Measurements from ENCODE around the gene ADAM10. TPM values are rescaled to one million over a fixed set of nuclear protein-coding genes. Genes with fewer than 3 reads are reported as not detected.

Gene ADAM10
- total RNA-seq, 4 donors from 2014 or later = 51.6 to 111 (median 63.3) TPM

DNA sequence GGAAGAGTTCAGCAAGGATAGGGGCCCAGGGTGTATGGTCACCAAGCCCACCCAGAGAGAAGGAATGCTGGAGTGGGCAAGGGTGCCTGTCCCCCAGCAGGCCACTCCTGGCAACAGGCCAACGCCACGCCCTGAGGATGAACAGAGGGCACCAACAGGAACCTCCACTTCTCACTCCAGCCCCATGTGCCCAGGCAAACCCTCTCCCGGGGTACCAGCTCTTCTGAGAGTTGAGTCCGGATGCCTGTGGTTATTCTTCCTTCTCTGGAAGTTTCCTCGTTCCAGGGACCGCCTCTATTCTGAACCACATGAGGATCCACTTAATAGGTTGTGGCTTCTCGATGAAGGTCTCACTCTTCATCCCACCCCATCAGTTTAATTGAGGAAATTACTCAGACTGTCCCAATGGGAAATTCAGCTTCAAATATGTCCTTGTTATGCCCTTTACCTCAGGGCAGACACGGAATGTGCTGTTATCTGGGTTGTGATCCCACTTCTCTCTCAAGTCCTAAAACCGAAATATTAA, 203.4 kb downstream of the ADAM10 start:
- ATAC-seq (ENCODE audit: low FRiP score) (peak; percentile 2), DNase-seq (ENCODE audit: low spot score) (no peak)
- TF ChIP-seq, protein P1, sequence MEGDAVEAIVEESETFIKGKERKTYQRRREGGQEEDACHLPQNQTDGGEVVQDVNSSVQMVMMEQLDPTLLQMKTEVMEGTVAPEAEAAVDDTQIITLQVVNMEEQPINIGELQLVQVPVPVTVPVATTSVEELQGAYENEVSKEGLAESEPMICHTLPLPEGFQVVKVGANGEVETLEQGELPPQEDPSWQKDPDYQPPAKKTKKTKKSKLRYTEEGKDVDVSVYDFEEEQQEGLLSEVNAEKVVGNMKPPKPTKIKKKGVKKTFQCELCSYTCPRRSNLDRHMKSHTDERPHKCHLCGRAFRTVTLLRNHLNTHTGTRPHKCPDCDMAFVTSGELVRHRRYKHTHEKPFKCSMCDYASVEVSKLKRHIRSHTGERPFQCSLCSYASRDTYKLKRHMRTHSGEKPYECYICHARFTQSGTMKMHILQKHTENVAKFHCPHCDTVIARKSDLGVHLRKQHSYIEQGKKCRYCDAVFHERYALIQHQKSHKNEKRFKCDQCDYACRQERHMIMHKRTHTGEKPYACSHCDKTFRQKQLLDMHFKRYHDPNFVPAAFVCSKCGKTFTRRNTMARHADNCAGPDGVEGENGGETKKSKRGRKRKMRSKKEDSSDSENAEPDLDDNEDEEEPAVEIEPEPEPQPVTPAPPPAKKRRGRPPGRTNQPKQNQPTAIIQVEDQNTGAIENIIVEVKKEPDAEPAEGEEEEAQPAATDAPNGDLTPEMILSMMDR (IDR thresholded peaks at IDR 0.05) = no peak

DNA sequence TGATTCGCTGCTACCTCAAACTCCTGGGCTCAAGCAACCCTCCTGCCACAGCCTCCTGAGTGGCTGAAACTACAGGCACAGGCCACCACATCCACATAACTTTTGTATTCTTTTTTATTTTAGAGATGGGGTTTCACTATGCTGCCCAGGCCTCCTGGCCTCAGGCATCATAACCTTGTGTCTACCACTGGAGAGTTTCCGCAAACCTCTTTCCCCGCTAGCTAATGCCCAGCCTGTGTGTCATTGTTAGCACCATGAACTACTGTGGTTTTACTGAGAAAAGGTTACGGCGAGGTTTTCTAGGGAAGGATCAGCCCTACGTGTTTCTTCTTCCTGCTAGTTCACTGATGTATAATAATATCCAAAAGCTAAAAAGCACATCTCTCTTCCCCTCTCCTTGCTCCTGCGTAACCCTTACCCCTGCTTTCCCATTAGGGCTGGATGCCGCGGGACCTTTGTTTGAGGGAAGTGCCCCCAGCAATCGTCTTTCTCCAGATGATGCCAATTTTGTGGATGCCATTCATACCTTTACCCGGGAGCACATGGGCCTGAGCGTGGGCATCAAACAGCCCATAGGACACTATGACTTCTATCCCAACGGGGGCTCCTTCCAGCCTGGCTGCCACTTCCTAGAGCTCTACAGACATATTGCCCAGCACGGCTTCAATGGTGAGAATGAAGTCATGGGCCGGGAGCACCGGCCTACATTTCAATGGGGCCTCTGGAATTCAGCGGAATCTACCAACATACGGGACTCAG, 204.0 kb downstream of the ADAM10 start:
- ATAC-seq (ENCODE audit: low FRiP score) = no peak

DNA sequence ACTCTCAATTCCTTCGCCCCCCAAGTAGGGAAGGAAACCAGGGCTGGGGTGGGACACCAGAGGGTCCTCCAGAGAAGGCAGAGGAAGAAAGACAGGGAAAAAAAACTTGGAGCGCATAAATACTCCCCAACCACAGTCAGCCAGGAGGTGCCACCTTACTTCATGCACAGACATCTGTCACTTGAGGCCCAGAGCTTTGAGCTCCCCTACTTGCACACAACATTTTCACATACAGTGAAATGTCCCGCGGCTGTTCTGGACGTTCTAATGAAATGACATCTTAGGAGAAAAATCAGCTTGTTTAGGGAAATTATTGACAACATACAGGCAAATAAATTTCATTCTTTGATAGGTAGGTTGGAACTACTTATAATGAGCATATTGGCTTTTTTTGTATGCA, 204.8 kb downstream of the ADAM10 start:
- TF ChIP-seq, protein P1 (IDR thresholded peaks at IDR 0.05) = no peak
- DNase-seq (ENCODE audit: low spot score) (no peak), ATAC-seq (ENCODE audit: low FRiP score) (no peak)

More for the DNA sequence above, 204.0 kb downstream of the ADAM10 start:
- TF ChIP-seq, protein P1 (IDR thresholded peaks at IDR 0.05) = no peak
- no peak for DNase-seq (ENCODE audit: low spot score)

DNA sequence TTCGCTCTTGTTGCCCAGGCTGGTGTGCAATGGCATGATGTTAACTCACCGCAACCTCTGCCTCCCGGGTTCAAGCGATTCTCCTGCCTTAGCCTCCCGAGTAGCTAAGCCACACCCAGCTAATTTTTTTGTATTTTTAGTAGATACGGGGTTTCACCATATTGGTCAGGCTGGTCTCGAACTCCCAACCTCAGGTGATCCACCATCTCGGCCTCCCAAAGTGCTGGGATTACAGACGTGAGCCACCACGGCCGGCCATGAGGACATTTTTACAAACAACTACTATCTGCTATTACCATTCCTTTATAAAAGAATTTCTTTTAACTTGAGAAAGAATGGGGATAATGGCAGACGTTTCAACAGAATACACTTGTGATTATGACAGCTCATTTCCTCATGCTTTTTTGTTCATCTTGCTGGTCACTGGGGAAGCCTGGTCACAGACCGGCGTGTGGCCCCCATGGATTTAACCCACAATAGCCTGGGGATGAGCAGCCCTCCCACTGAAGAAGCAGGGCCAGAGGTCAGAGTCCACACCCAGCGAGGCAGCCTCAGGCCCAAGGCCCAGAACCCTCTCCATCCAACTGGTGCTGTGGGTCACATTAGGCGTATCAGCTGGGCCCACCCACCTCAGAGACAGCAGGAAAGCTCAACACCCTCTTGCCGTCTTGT, 205.7 kb downstream of the ADAM10 start:
- TF ChIP-seq, protein P1 (IDR thresholded peaks at IDR 0.05) = no peak
- ATAC-seq (ENCODE audit: low FRiP score) (no peak), DNase-seq (ENCODE audit: low spot score) (no peak)

DNA sequence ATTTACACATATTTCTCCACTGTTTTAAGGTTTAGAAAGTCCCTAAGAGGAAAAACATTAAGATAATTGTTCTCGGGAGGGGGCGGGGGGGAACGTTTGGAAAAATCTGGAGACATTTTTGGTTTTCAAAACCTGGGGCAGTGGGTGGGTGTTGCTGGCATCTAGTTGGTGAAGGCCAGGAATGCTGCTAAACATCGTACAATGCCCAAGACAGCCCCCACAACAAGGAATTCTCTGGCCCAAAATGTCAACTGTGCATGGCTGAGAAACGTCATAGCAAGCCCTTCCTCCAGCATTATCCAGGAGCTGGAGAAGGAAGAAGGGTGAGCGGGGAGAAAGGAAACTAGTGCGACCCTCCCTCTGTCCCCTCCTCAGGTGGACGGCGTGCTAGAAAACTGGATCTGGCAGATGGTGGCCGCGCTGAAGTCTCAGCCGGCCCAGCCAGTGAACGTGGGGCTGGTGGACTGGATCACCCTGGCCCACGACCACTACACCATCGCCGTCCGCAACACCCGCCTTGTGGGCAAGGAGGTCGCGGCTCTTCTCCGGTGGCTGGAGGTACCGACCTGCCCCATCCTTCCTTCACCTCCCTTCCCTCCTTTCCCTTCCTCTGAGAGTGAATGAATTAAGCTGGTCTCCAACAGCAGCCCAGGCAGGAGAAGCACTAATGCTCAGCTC, 208.0 kb downstream of the ADAM10 start:
- TF ChIP-seq, protein P1 (IDR thresholded peaks at IDR 0.05) = no peak
- DNase-seq (ENCODE audit: low spot score) = no peak
- ATAC-seq (ENCODE audit: low FRiP score) = no peak

DNA sequence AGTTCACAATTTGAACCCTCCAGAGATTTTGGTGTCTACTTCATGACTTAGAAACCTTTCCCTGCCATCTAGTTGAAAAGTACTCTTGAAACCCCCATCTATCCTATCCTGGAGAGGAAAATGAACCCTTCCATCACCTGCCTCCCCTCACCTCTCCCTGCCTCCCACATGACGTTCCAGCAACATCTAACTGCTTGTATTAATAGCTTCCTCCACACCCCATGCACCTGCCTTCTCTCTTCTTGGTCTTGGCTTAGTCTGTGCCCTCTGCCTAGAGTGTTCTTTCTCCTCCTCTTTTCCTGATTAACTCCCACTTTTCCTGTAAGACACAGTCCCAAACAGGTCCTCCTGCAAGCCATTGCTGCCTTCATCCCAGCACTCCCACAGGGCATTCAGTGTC, 210.0 kb downstream of the ADAM10 start:
- ATAC-seq (ENCODE audit: low FRiP score) (no peak), DNase-seq (ENCODE audit: low spot score) (no peak)
- TF ChIP-seq, protein P1 (IDR thresholded peaks at IDR 0.05) = no peak
